Kidney (tissue), 14 donors: ENCODE measurements around the gene PLCH2. TPM values are rescaled to one million over a fixed set of nuclear protein-coding genes. Genes with fewer than 3 reads are reported as not detected.
A peak's percentile ranks its signal among the peaks of the same experiment; 100 is the strongest.

Experiments used
- DNase-seq, 5 donors: peaks; one replicate each; pipeline ENCODE4 v3.0.0-alpha.2; 2013 to 2020
- FAIRE-seq: peaks from 2 replicates; lab custom pipeline; 2012; peaks lifted over from hg19 to GRCh38; lab: Jason Lieb, UNC
- H3K27ac ChIP-seq, 2 donors: one replicate each; pipeline ENCODE4 v1.7.0; 2013; ENCODE audit warnings: low read depth in 2 of 2, low read length in 2 of 2, inconsistent platforms in 1 of 2
- H3K27me3 ChIP-seq: one replicate; pipeline ENCODE4 v1.7.1; 2013; ENCODE audit warnings: low read length, inconsistent platforms; ENCODE audit not compliant: control insufficient read depth, insufficient read depth
- H3K36me3 ChIP-seq, 3 donors: one replicate each; pipeline versions ENCODE4 v1.7.0 to v1.7.1; 2013; ENCODE audit warnings: low read length in 3 of 3, control low read depth in 1 of 3, inconsistent platforms in 1 of 3; ENCODE audit not compliant: insufficient read depth in 3 of 3, control insufficient read depth in 2 of 3
- H3K4me1 ChIP-seq, 3 donors: one replicate each; pipeline versions ENCODE4 v1.7.0 to v1.7.1; 2013; ENCODE audit warnings: low read length in 3 of 3, inconsistent platforms in 1 of 3, low read depth in 1 of 3; ENCODE audit not compliant: control insufficient read depth in 2 of 3, insufficient read depth in 2 of 3
- H3K4me3 ChIP-seq, 3 donors: one replicate each; pipeline versions ENCODE4 v1.7.0 to v1.8.1; 2013; ENCODE audit warnings: low read length in 3 of 3, control low read depth in 1 of 3, inconsistent platforms in 1 of 3
- H3K9ac ChIP-seq, 3 donors: one replicate each; pipeline versions ENCODE4 v1.7.0 to v1.7.1; 2013; ENCODE audit warnings: low read length in 3 of 3, control low read depth in 1 of 3, inconsistent platforms in 1 of 3
- H3K9me3 ChIP-seq, 3 donors: one replicate each; pipeline versions ENCODE4 v1.7.0 to v1.7.1; 2013; ENCODE audit warnings: low read length in 3 of 3, control low read depth in 1 of 3, inconsistent platforms in 1 of 3; ENCODE audit not compliant: control insufficient read depth in 2 of 3, insufficient read depth in 1 of 3
- CTCF ChIP-seq: IDR thresholded peaks from 3 replicates; pipeline ENCODE4 v1.5.1; 2012; ENCODE audit warnings: mild to moderate bottlenecking, moderate library complexity, borderline replicate concordance; ENCODE audit not compliant: insufficient read depth; ENCODE audit errors: extremely low read depth
- intact Hi-C: fragments of 100-400 bp; cut with DNase I; formaldehyde crosslinking; loops from one replicate; pipeline ENCODE4 v1.11.1; 2022
- polyA plus RNA-seq: library from polyadenylated mRNA; stranded (reverse); fragments of 350-450 nt; fragmentation: Illumina TruSeq; extraction: RNeasy Lipid Tissue Mini Kit (QIAGEN cat#74804); gene quantifications from one replicate; pipeline ENCODE4 v1.2.3, GENCODE V29; 2014; ENCODE audit warnings: low read depth, low replicate concordance; ENCODE audit not compliant: insufficient read depth
- total RNA-seq: library from RNA; stranded (reverse); fragmentation: NEBNext Ultra II Directional; extraction: Animal tissue kit (Norgen Biotek cat#: 25700); gene quantifications from one replicate; pipeline ENCODE4 v1.2.1, GENCODE V29; 2021
- donor health status: control.
- donor health status: control.
- donor health status: control.
- donor health status: control.
- donor health status: control.
- donor health status: DM: yes; HTN: yes; CAD: no.
- donor health status: Normal renal cell carcinoma (clear cell type).

The PLCH2 gene
- total and polyA plus RNA-seq, 2 donors from 2014 or later, result 7.4 to 8.7 TPM

- Histone ChIP-seq H3K4me1 (peaks cover 0 to 29% (median 11%) of the 10 kb centered on the region in 3 donors), H3K36me3 (peaks cover 0 to 8% (median 3%) of the 10 kb centered on the region in 3 donors), H3K27me3 (peaks cover 4% of the 10 kb centered on the region), H3K27ac (peak within 1 kb of the TSS; percentile 80 to 81), H3K4me3 (peak within 1 kb of the TSS; percentile 67 to 72 (median 70)), H3K9me3 (no peaks in the 10 kb centered on the region), H3K9ac (peak within 1 kb of the TSS; percentile 32 to 72 (median 33))
- intact Hi-C loops, result no loop called here
- FAIRE-seq (no peak), DNase-seq (peak; percentile 93 to 98 (median 96))
- peak; percentile 11 for TF ChIP-seq CTCF
These were observed 50.1 kb downstream of the PLCH2 start, which contains the start of gene PANK4 for GRCh38 chr1:2525920-2526823. PANK4 (minus strand) TSS chr1:2526596; CDS start chr1:2526587, 9 bp downstream.

- TF ChIP-seq CTCF, result no peak
- Histone ChIP-seq H3K27ac (no peak overlapping the region), H3K4me1 (peaks cover 0 to 30% (median 11%) of the 10 kb centered on the region in 3 donors), H3K27me3 (peaks cover 10% of the 10 kb centered on the region), H3K36me3 (peaks cover 0 to 5% (median 0%) of the 10 kb centered on the region in 3 donors), H3K4me3 (no peak overlapping the region), H3K9me3 (no peaks in the 10 kb centered on the region), H3K9ac (no peak overlapping the region)
- FAIRE-seq (no peak), DNase-seq (no peak)
- intact Hi-C loops, result no loop called here
These were observed 50.9 kb downstream of the PLCH2 start for GRCh38 chr1:2526824-2527555.

GRCh38 chr1:2527556-2527860, 51.4 kb downstream of the PLCH2 start:
- peaks cover 10% of the 10 kb centered on the region for H3K27me3 ChIP-seq
- no peak overlapping the region for H3K4me3 ChIP-seq
- H3K36me3 ChIP-seq, result peaks cover 0 to 4% (median 0%) of the 10 kb centered on the region in 3 donors
- H3K27ac ChIP-seq, result no peak overlapping the region
- no peak for TF ChIP-seq CTCF
- FAIRE-seq, result no peak
- intact Hi-C loops, result no loop called here
- H3K9me3 ChIP-seq, result no peaks in the 10 kb centered on the region
- peaks cover 0 to 30% (median 11%) of the 10 kb centered on the region in 3 donors for H3K4me1 ChIP-seq
- H3K9ac ChIP-seq, result no peak overlapping the region
- no peak for DNase-seq
